MM.1S (cell line): ENCODE measurements around the gene ASPHD2.

Experiments used
- DNase-seq: peaks from one replicate; pipeline ENCODE4 v3.0.0-alpha.2; 2015
- H2AFZ ChIP-seq: fragments of 300-600 bp; sonication (generic); 2 replicates; pipeline ENCODE4 v1.6.0; 2016; ENCODE audit warnings: antibody characterized with exemption, low read length
- H3F3A ChIP-seq: fragments of 300-600 bp; sonication (generic); 2 replicates; pipeline ENCODE4 v1.6.1; 2016; ENCODE audit warnings: mild to moderate bottlenecking, antibody characterized with exemption, low read length, moderate library complexity, mixed read lengths; ENCODE audit not compliant: insufficient read depth
- H3K27ac ChIP-seq: fragments of 300-600 bp; sonication (generic); 2 replicates; pipeline ENCODE4 v1.5.1; 2016; ENCODE audit warnings: mild to moderate bottlenecking, low read length
- H3K27me3 ChIP-seq: fragments of 300-600 bp; sonication (generic); replicated peaks from 2 replicates; pipeline ENCODE4 v1.6.0; 2016; ENCODE audit warnings: low read length; ENCODE audit not compliant: insufficient read depth
- H3K36me3 ChIP-seq: fragments of 300-600 bp; sonication (generic); replicated peaks from 2 replicates; pipeline ENCODE4 v1.6.1; 2016; ENCODE audit warnings: mild to moderate bottlenecking, low read length, mixed read lengths; ENCODE audit not compliant: insufficient read depth
- H3K4me1 ChIP-seq: fragments of 300-600 bp; sonication (generic); 2 replicates; pipeline ENCODE4 v1.6.1; 2016; ENCODE audit warnings: low read length, mixed read lengths
- H3K4me2 ChIP-seq: fragments of 300-600 bp; sonication (generic); 2 replicates; pipeline ENCODE4 v1.6.0; 2016; ENCODE audit warnings: low read depth, low read length
- H3K4me3 ChIP-seq: fragments of 300-600 bp; sonication (generic); 2 replicates; pipeline ENCODE4 v1.5.1; 2016; ENCODE audit warnings: low read length, mixed read lengths
- H3K79me2 ChIP-seq: fragments of 300-600 bp; sonication (generic); 2 replicates; pipeline ENCODE4 v1.6.1; 2016; ENCODE audit warnings: mixed run types, low read length, mixed read lengths
- H3K9ac ChIP-seq: fragments of 300-600 bp; sonication (generic); 2 replicates; pipeline ENCODE4 v1.6.1; 2016; ENCODE audit warnings: low read length, mixed read lengths
- H3K9me2 ChIP-seq: fragments of 300-600 bp; sonication (generic); replicated peaks from 2 replicates; pipeline ENCODE4 v1.6.1; 2016; ENCODE audit warnings: mild to moderate bottlenecking, low read length, mixed read lengths; ENCODE audit not compliant: insufficient read depth
- H3K9me3 ChIP-seq: fragments of 300-600 bp; sonication (generic); replicated peaks from 2 replicates; pipeline ENCODE4 v1.6.1; 2016; ENCODE audit warnings: mild to moderate bottlenecking, low read length, mixed read lengths; ENCODE audit not compliant: insufficient read depth
- H4K20me1 ChIP-seq: fragments of 300-600 bp; sonication (generic); 2 replicates; pipeline ENCODE4 v1.6.1; 2016; ENCODE audit warnings: mild to moderate bottlenecking, low read length, moderate library complexity, mixed read lengths; ENCODE audit not compliant: insufficient read depth
- CTCF ChIP-seq: fragments of 300-600 bp; sonication (generic); IDR thresholded peaks from 2 replicates; pipeline ENCODE4 v1.5.1; 2016; ENCODE audit warnings: antibody characterized with exemption, low read length, mixed read lengths
- EZH2 ChIP-seq: fragments of 300-600 bp; sonication (generic); optimal IDR thresholded peaks from 2 replicates; pipeline ENCODE3; 2017; ENCODE audit warnings: low read depth, mild to moderate bottlenecking, antibody characterized with exemption, low read length, mixed read lengths
- EZH2phosphoT487 ChIP-seq: fragments of 300-600 bp; sonication (generic); IDR thresholded peaks from 2 replicates; pipeline ENCODE4 v1.6.1; 2018; ENCODE audit warnings: antibody characterized with exemption, low read length

ASPHD2 gene

DNA sequence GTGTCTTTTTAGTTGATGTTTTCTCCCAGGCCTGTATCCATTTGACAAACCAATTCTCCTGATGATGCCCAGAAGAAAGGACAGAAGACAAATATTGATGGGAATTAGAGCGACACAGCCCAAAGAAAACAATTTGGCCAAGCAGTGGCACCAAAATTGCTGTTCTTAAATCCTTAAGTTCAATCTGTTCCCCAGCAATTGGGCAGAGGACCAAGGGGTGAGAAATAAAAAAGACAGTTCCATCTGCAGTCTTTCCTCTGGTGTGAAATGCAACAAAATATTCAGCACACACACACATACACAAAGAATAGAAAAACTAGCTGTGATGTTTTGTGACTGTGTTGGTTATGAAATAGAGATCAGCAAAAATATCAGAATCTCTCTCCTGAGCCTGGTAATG, 38.0 kb upstream of the ASPHD2 start:
- TF ChIP-seq EZH2phosphoT487 (no peak), EZH2 (no peak), CTCF (no peak)

DNA sequence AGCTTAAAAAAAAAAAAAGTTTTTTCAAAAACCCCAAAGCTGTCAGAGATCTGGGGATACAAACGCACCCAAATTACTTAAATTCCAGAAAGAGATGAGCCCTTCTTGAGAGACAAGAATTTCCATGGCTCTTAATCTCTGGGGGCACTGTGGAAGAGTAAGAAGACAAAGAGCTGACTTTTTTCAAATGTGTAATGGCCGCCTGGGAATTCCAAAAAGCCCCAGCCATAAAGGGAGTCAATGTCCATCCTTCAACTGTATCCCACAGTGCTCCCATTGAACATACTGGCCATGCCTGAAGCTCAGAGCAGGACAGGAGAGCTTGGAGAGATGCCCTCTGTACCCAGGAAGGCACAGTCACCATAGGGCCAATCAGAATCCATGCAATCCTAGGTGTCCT, 37.4 kb upstream of the ASPHD2 start:
- H3K27ac ChIP-seq = no peak overlapping the region
- no peaks in the 10 kb centered on the region for H3K9me3 ChIP-seq
- H3K36me3 ChIP-seq = no peaks in the 10 kb centered on the region
- no peak overlapping the region for H3K4me2 ChIP-seq
- no peaks in the 10 kb centered on the region for H3K9me2 ChIP-seq
- H3K4me1 ChIP-seq = no peaks in the 10 kb centered on the region
- no peak overlapping the region for H3K9ac ChIP-seq
- H2AFZ ChIP-seq = no peak overlapping the region
- H3K79me2 ChIP-seq = no peaks in the 10 kb centered on the region
- DNase-seq = no peak
- H4K20me1 ChIP-seq = no peaks in the 10 kb centered on the region
- no peak for TF ChIP-seq EZH2phosphoT487
- no peak for TF ChIP-seq CTCF
- no peak for TF ChIP-seq EZH2
- no peaks in the 10 kb centered on the region for H3K27me3 ChIP-seq
- H3F3A ChIP-seq = no peaks in the 10 kb centered on the region
- no peak overlapping the region for H3K4me3 ChIP-seq

More for the DNA sequence above, 38.0 kb upstream of the ASPHD2 start:
- no peak overlapping the region for H3K4me3 ChIP-seq
- no peaks in the 10 kb centered on the region for H3K4me1 ChIP-seq
- no peak overlapping the region for H3K27ac ChIP-seq
- H3K9ac ChIP-seq = no peak overlapping the region
- DNase-seq = no peak
- no peaks in the 10 kb centered on the region for H3K79me2 ChIP-seq
- no peaks in the 10 kb centered on the region for H3K27me3 ChIP-seq
- H3F3A ChIP-seq = no peaks in the 10 kb centered on the region
- H2AFZ ChIP-seq = no peak overlapping the region
- no peaks in the 10 kb centered on the region for H3K9me2 ChIP-seq
- H3K4me2 ChIP-seq = no peak overlapping the region
- H4K20me1 ChIP-seq = no peaks in the 10 kb centered on the region
- no peaks in the 10 kb centered on the region for H3K36me3 ChIP-seq
- H3K9me3 ChIP-seq = no peaks in the 10 kb centered on the region

DNA sequence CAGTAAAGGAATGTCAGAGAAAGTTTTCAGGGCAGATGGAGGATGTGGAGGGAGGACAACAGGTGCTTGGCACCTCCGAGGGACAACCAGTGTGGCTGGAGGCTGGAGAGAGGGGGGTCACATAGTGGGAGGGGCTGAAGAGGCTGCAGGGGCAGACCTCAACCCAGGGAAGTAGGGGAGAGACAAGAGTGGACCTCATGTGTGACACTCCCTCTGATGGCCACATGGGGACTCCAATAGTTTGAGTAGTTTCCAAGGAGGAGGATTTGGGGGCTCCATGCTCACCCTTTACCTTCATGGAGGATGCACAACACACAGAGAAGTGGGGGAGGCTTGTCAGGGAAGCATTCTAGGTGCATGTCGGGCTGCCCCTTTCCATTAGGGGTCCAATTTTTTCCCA, 35.1 kb upstream of the ASPHD2 start:
- Histone ChIP-seq H3K27ac (no peak overlapping the region), H4K20me1 (no peaks in the 10 kb centered on the region), H3K9me2 (no peaks in the 10 kb centered on the region), H3K79me2 (no peaks in the 10 kb centered on the region), H3K9ac (no peak overlapping the region), H3K9me3 (no peaks in the 10 kb centered on the region), H3K4me2 (no peak overlapping the region), H3K4me3 (no peak overlapping the region), H3F3A (no peaks in the 10 kb centered on the region), H3K27me3 (no peaks in the 10 kb centered on the region), H2AFZ (no peak overlapping the region), H3K36me3 (no peaks in the 10 kb centered on the region), H3K4me1 (no peaks in the 10 kb centered on the region)
- no peak for TF ChIP-seq EZH2
- TF ChIP-seq EZH2phosphoT487 = no peak
- TF ChIP-seq CTCF = no peak
- DNase-seq = no peak
